Sigmoid colon (tissue), 7 donors: ENCODE measurements around the gene IRF6. TPM values are rescaled to one million over a fixed set of nuclear protein-coding genes. Genes with fewer than 3 reads are reported as not detected.

ENCODE experiments used
- DNase-seq: peaks from one replicate; pipeline ENCODE4 v3.0.0-alpha.2; 2019
- H3K27ac ChIP-seq, 4 donors: fragments of 200-600 bp; sonication (generic); one replicate each; pipeline ENCODE4 v1.5.1; 2016 to 2019; ENCODE audit warnings: mild to moderate bottlenecking in 1 of 4
- H3K27me3 ChIP-seq, 3 donors: fragments of 200-600 bp; sonication (generic); one replicate each; pipeline ENCODE4 v1.5.1; 2019; ENCODE audit warnings: mild to moderate bottlenecking in 1 of 3
- H3K36me3 ChIP-seq, 4 donors: fragments of 200-600 bp; sonication (generic); one replicate each; pipeline ENCODE4 v1.5.1; 2016 to 2019
- H3K4me1 ChIP-seq, 4 donors: fragments of 200-600 bp; sonication (generic); one replicate each; pipeline ENCODE4 v1.5.1; 2017 to 2019
- H3K4me3 ChIP-seq, 4 donors: fragments of 200-600 bp; sonication (generic); one replicate each; pipeline ENCODE4 v1.5.1; 2017 to 2019; ENCODE audit warnings: mild to moderate bottlenecking in 2 of 4, moderate library complexity in 1 of 4
- H3K9me3 ChIP-seq, 4 donors: fragments of 200-600 bp in 3 of 4; sonication (generic) in 3 of 4; one replicate each; pipeline versions ENCODE4 v1.5.1 to v1.6.1; 2013 to 2019
- CTCF ChIP-seq, 4 experiments: fragments of 450-650 bp in 3 of 4; fragments of 200-600 bp in 1 of 4; IDR thresholded peaks; one replicate each; pipeline ENCODE4 v1.5.1; 2016 to 2019; ENCODE audit warnings: antibody characterized with exemption in 4 of 4, mild to moderate bottlenecking in 3 of 4, moderate library complexity in 2 of 4
- EP300 ChIP-seq, 4 donors: sonication (generic); formaldehyde crosslinking; IDR thresholded peaks; one replicate each; pipeline ENCODE4 v1.6.1; 2017; ENCODE audit warnings: antibody characterized with exemption in 4 of 4
- POLR2A ChIP-seq, 2 donors: fragments of 450-650 bp; IDR thresholded peaks; one replicate each; pipeline ENCODE4 v1.6.1; 2016; ENCODE audit warnings: antibody characterized with exemption in 2 of 2, mild to moderate bottlenecking in 2 of 2, moderate library complexity in 2 of 2
- POLR2AphosphoS5 ChIP-seq, 4 donors: sonication (generic); formaldehyde crosslinking; IDR thresholded peaks; one replicate each; pipeline ENCODE4 v1.6.1; 2017; ENCODE audit warnings: antibody characterized with exemption in 4 of 4
- WGBS, 2 donors: extraction: QIAGEN DNeasy Blood & Tissue Kit; methylation state at CpG; one replicate each; pipeline ENCODE4 v1.1.7; 2013; 5-methylcytosine and 5-hydroxymethylcytosine counted together
- intact Hi-C: fragments of 100-400 bp; cut with DNase I; formaldehyde crosslinking; loops from one replicate; pipeline ENCODE4 v1.15.1; 2023
- polyA plus RNA-seq, 3 donors: library from polyadenylated mRNA; stranded (reverse); fragments of 200-250 nt; gene quantifications; one replicate each; pipeline ENCODE4 v1.2.3, GENCODE V29; 2013
- total RNA-seq, 4 donors: library from RNA; depleted of rRNA; stranded (reverse); fragments of >200 nt; gene quantifications; one replicate each; pipeline ENCODE4 v1.1.0, GENCODE V29; 2016
- donor health status: healthy with polysubstance abuse.
- donor health status: Bipolar disorder and iron deficiency.
- donor health status: healthy.

Gene IRF6
- total and polyA plus RNA-seq, 7 donors: 0.28 to 58.5 (median 1.1) TPM

- no peak for DNase-seq
- no peaks in the 10 kb centered on the region for H3K4me1 ChIP-seq
- WGBS, 2 donors: 41 to 64% methylated on average over 4 of the region's 4 CpGs
- H3K36me3 ChIP-seq: no peaks in the 10 kb centered on the region
- H3K27me3 ChIP-seq: no peaks in the 10 kb centered on the region
- H3K4me3 ChIP-seq: no peak overlapping the region
- TF ChIP-seq POLR2AphosphoS5 (IDR thresholded peaks at IDR 0.05) (no peak), EP300 (IDR thresholded peaks at IDR 0.05) (no peak), CTCF (IDR thresholded peaks at IDR 0.05) (no peak), POLR2A (IDR thresholded peaks at IDR 0.05) (no peak)
- H3K27ac ChIP-seq: no peak overlapping the region
- intact Hi-C loops: loop anchor here (10.0 kb wide), 1 partner anchor 56 kb away; no protein-coding TSS in a partner anchor
- H3K9me3 ChIP-seq: no peaks in the 10 kb centered on the region
Measured at GRCh38 chr1:209820986-209821385, 15.0 kb upstream of the IRF6 start.

GRCh38 chr1:209819058-209819457, 13.1 kb upstream of the IRF6 start:
- DNase-seq: no peak
- no peak overlapping the region for H3K4me3 ChIP-seq
- intact Hi-C loops: no loop called here
- H3K9me3 ChIP-seq: no peaks in the 10 kb centered on the region
- H3K27ac ChIP-seq: no peak overlapping the region
- H3K36me3 ChIP-seq: no peaks in the 10 kb centered on the region
- no peaks in the 10 kb centered on the region for H3K27me3 ChIP-seq
- WGBS, 2 donors: 36 to 37% methylated on average over 1 of the region's 1 CpG
- no peaks in the 10 kb centered on the region for H3K4me1 ChIP-seq
- TF ChIP-seq CTCF (IDR thresholded peaks at IDR 0.05): no peak

DNA sequence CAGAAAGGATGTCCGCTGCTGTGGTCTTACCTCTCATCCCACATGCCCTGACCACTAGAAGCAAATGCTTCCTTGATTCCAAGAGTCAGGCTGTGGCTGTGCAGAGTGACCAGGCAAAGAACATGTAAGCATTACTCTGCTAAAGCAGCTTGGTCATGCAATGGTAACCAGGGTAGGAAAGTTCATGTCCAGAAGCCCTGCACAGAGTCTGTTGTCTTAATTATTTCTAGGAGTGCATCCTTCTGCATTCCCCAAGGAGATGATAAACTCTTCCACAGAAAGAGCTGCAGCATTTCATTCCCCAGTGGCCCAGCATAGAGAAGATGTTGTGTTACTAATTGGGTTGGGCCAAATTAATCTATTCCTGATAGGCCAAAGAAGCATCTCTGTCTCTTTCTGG, 11.7 kb upstream of the IRF6 start:
- Histone ChIP-seq H3K4me1 (no peaks in the 10 kb centered on the region), H3K9me3 (no peaks in the 10 kb centered on the region), H3K27ac (no peak overlapping the region), H3K4me3 (no peak overlapping the region), H3K27me3 (no peaks in the 10 kb centered on the region), H3K36me3 (no peaks in the 10 kb centered on the region)
- intact Hi-C loops: no loop called here
- WGBS, 2 donors: 91% methylated on average over 1 of the region's 1 CpG
- no peak for DNase-seq
- no peak for TF ChIP-seq POLR2A (IDR thresholded peaks at IDR 0.05)
- no peak for TF ChIP-seq EP300 (IDR thresholded peaks at IDR 0.05)
- TF ChIP-seq CTCF (IDR thresholded peaks at IDR 0.05): no peak
- TF ChIP-seq POLR2AphosphoS5 (IDR thresholded peaks at IDR 0.05): no peak

DNA sequence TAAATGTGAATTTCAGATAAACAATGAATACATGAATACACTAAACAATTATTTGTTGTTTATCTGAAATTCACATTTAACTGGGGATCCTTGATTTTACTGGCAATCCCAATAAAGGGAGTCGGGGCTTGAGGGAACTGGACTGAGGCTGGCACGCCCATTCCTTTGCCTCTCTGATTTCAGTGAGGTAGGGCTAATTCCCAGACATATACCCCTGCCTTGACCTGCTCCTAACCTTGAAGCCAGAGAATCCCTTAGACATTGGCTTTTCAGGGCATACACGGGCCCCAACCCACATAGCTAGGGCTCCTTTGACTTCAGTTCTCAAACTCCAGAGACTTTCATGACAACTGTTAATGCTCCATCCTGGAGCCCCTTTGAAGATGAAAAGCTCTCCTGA, 11.0 kb upstream of the IRF6 start:
- Histone ChIP-seq H3K9me3 (no peaks in the 10 kb centered on the region), H3K4me1 (no peaks in the 10 kb centered on the region), H3K4me3 (no peak overlapping the region), H3K36me3 (no peaks in the 10 kb centered on the region), H3K27ac (no peak overlapping the region), H3K27me3 (no peaks in the 10 kb centered on the region)
- intact Hi-C loops: no loop called here
- DNase-seq: no peak
- 63 to 77% methylated on average over 3 of the region's 3 CpGs for WGBS, 2 donors
- TF ChIP-seq POLR2AphosphoS5 (IDR thresholded peaks at IDR 0.05): no peak
- TF ChIP-seq EP300 (IDR thresholded peaks at IDR 0.05): no peak
- no peak for TF ChIP-seq CTCF (IDR thresholded peaks at IDR 0.05)
- no peak for TF ChIP-seq POLR2A (IDR thresholded peaks at IDR 0.05)

DNA sequence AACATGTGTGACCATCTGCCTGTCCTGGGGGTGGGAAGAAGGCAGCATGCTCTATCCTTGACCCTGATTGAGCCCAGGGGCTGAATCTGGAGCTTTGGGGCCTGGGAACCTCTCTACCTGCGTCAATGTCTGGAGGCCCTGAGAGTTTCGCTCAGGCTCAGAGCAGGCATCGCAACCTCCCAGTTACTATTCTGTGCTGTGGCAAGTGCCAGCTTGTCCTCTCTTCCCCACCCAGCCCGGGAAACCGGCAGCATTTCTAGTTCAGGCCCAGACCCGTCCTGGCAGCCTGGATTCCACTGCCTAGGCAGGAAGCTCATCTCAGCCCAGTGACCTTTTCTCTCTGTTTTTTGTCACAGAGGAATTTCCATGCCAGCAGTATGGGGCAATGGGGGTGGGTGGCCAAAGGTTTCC, 10.0 kb upstream of the IRF6 start:
- no peak overlapping the region for H3K27ac ChIP-seq
- WGBS, 2 donors: 83 to 88% methylated on average over 6 of the region's 6 CpGs

More for the DNA sequence above, 10.0 kb upstream of the IRF6 start:
- intact Hi-C loops: no loop called here
- no peak overlapping the region for H3K4me3 ChIP-seq
- DNase-seq: no peak
- H3K4me1 ChIP-seq: no peaks in the 10 kb centered on the region
- no peaks in the 10 kb centered on the region for H3K9me3 ChIP-seq
- H3K27me3 ChIP-seq: no peaks in the 10 kb centered on the region
- TF ChIP-seq EP300 (IDR thresholded peaks at IDR 0.05) (no peak), CTCF (IDR thresholded peaks at IDR 0.05) (no peak), POLR2AphosphoS5 (IDR thresholded peaks at IDR 0.05) (no peak), POLR2A (IDR thresholded peaks at IDR 0.05) (no peak)
- no peaks in the 10 kb centered on the region for H3K36me3 ChIP-seq
